ENCODE data around the gene SLC17A9.
"Not testable (repeated sequence)": the region's sequence is repeated elsewhere in the genome, so short reads cannot be mapped to it uniquely, and the experiment has no call there.

SLC17A9 gene

DNA sequence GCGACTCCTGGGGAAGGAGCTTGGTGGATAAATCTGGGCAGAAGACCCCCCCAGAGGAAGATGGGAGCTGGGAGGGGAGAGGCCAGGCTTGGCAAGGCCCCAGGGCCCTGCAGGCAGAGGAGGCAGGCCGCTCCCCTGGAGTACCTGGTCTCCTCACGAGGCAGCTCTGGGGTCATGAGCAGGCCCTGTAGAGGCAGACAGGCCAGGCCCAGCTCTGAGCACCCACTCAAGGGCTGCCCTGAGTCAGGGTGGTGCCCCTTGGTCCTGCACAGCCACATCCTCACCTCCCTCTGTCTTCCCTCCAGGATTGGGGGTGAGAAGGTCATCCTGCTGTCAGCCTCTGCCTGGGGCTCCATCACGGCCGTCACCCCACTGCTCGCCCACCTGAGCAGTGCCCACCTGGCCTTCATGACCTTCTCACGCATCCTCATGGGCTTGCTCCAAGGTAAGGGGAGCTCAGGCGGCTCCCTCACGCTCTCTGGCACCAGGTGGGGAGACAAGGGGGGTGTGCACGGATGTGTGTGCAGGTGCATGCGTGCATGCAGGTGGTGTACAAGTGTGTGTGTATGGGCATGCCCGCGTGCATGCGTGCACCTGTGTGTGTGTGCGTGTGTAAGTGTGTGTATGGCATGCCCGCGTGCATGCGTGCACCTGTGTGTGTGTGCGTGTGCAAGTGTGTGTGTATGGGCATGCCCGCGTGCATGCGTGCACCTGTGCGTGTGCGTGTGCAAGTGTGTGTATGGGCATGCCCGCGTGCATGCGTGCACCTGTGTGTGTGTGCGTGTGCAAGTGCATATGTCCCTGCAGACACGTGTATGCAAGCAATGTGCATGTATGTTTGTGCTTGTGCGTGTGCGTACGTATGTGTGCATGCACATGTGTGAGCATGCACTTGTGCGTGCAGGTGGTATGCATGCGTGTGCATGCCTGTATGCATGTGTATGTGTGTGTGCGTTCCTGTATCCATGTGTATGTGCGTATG lies 4.9 kb downstream of the SLC17A9 start:
- no peak for DNase-seq

DNA sequence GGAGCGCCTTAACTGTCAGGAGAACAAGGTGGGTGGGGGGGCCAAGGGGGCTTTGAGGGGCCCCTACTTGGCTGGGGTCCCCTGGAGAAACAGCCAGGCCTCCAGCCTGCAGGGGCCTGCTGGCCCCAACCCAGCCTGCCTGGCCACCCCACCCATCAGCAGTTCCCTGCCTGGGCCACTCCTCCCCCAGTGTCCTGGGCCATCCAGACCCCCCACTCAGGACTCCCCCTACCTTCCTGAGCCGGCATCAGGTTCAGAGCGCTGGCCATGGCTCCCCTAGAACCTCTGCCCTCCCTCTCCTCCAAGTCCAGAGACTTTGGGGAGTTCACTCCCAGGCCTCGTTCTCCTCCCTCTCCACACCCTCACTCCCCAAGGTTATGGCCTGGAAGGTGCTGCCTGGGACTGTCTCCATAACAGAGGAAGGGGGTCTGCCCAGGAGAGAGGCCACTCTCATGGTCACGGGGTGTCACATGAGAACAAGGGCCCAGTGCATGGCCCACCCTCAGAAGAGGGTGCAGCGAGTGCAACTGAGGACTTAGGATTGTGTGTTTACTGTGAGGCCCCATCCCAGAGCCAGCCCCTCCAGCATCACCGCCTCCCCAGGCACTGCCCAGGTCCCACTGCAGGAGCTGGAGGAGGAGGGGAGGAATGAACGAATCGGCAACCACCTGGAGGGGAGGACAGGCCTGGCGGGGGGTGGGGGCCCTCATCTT lies 6.0 kb downstream of the SLC17A9 start:
- DNase-seq, result no peak

DNA sequence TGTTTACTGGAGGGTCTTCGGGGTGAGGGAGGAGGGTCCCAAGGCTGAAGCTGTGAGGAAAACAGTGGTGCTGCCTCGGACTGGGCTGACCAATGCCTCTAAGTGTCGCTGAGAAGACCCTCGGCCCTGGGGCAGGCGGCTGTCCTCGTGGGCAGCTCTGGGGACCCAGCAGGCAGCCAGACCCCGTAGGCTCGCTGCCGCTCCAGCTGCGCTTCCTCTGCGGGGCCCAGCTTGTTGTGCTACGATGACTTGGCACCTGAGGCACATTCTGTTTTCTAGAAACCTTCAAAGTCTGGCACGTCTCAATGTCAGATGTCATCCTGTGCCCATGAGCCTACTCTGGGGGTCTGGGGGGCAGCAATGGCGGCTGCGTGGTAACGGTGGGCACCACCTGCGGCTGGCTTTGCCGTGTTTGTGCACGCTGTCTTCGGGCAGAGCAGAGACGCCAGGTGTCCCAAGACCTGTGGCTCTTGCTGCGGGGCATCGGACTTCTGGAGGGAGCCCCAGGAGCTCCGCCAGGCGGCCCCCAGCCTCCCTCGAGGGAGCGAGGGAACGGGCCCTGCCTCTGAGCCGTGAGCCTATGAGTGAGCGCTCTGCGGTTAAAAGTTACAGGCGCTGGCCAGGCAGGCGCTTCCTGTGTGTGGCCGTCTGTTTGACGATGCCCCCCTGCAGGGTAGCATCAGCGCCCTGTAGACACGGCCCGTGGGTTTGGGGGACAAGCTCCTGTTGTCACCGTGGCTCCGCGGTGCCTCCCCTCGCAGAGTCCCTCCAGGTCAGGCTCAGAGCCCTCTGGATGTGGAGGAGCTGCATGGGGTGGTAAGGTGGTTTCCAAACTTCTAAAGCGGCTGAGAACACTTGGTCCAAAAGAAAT lies 6.8 kb downstream of the SLC17A9 start:
- no peak for DNase-seq

DNA sequence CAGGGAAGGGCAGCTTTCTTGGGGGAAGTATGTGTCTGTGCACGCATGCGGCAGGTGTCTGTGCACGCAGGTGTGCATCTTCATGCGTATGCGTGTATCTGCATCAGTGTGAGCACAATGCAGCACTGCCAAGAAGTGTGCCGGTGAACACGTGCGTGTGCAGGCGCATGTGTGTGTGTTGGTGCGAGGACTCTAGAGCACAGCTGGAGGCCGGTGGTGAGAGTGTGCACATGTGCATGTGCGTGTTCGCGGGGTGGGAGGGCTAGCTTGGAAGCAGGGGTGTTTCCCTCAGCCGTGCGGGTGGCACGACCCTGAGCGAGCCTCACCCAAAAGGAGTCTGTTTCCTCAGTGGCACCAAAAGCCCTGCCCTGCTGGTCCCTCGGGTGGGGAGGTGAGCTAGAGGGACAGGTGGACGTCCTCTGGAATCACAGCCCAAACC lies 7.5 kb downstream of the SLC17A9 start:
- no peak for DNase-seq

DNA sequence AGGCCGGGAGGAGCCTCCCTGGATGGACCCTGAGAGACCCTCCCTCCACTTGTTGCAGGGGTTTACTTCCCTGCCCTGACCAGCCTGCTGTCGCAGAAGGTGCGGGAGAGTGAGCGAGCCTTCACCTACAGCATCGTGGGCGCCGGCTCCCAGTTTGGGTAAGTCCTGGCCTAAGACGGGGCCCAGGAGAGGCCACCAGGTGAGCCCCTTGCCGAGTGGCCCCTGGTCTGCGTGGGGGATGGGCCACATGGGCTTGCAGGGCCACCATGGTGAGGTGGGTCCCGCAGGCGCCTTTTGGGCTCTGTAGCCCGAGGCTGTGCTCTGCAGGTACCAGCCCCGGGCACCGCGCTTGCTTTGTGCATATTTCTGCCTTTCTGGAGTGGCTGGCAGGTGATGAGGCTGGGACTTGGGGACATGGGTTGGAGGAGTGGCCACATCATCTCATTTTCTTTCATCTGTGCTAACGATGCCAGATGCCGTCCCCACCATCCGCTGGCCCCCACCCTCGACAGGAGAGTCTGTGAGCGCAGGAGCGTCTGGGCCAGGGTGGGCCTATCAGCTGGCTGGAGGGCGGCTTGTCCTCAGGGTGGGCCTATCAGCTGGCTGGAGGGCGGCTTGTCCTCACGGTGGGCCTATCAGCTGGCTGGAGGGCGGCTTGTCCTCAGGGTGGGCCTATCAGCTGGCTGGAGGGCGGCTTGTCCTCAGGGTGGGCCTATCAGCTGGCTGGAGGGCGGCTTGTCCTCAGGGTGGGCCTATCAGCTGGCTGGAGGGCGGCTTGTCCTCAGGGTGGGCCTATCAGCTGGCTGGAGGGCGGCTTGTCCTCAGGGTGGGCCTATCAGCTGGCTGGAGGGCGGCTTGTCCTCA lies 8.2 kb downstream of the SLC17A9 start:
- not testable (repeated sequence) for DNase-seq

DNA sequence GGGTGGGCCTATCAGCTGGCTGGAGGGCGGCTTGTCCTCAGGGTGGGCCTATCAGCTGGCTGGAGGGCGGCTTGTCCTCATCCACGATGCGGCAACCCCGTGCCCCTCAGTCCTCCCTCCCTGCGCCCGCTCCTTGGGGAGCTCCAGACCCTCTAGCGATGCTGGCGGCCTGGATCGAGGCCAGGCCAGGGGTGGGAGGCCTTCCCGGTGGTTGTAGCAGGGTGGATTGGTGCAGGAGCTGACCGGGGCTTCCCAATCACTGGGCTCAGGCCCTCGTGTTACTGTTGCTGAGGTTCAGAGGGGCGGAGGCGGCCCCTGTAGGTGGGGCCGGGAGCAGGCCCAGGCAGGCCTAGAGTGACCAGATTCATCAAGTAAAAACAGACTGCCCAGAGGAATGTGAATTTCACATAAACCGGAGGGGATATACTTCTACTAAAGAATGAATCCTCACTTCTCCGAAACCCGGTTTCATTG lies 8.8 kb downstream of the SLC17A9 start:
- no peak for DNase-seq

DNA sequence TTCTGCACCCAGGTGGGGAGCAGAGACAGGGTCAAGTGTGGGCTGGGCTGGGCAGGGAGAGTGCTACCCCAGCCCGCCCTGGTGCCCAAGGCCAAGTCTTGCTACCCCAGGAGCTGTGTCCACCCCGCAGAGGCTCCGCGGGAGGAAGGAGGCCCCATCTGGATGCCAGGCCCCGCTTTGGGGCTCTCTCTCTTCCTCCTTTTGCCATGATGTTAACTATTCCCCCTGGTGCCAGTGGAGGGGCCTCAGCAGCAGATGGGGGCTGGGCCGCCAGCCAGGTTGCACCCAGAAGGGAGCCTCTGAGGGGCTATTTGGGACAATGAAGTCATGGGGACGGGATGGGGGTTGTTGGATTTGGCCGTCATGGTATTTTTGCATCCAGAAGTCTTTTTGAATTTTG lies 9.3 kb downstream of the SLC17A9 start:
- DNase-seq, result no peak

DNA sequence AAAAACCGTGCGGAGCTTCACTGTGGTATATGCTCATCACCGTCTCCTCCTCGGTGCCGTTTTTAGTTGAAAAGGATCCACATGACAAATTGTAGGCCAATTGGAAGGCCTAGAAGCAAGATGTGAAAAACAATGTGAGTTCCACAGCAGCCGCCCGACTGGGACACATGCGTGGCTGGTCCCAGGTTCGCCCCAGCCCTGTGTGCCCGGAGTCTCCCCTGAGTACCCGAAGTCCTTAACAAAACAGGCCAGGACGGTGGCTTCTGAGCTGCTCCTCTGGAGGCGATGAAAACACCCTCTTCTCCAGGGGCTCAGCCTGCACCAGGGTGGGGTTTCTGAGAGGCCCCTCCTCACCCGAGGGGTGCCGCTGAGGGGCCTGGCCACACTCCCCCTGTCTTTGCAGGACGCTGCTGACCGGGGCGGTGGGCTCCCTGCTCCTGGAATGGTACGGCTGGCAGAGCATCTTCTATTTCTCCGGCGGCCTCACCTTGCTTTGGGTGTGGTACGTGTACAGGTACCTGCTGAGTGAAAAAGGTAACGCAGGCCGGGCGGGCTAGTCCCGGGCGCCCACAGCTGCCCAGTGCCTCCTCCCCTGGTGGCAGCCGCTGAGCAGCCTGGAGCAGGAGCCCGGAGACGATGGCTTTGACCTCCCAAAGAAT lies 9.8 kb downstream of the SLC17A9 start:
- DNase-seq, result no peak

DNA sequence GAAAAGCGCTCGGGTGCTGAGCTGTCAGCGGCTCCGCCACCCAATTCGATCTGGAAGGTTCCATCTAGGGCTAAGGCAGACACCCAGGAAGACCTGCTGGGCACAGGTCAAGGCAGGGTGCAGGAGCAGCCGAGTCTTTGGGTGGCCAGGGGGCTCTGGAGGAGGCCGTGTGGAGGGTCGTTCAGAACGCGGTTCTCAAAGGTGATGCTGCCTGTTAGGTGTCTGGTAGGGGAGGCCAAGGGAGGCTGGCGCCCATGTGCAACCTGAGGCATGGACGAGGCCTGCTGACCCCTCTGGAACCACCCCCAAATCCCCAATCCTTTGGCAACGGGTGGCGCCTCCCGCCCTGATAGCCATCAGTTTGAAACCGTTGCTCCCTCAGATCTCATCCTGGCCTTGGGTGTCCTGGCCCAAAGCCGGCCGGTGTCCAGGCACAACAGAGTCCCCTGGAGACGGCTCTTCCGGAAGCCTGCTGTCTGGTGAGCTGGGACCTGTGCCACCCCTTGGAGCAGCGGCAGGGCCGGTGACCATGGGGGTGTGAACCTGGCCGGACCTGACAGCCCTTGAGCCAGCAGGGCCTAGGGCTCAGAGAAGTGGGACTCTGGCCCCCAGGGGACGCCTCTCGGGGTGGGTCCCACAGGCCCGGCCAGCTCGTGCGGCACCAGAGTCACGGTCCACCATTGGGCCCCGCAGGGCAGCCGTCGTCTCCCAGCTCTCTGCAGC lies 10.5 kb downstream of the SLC17A9 start:
- no peak for DNase-seq

DNA sequence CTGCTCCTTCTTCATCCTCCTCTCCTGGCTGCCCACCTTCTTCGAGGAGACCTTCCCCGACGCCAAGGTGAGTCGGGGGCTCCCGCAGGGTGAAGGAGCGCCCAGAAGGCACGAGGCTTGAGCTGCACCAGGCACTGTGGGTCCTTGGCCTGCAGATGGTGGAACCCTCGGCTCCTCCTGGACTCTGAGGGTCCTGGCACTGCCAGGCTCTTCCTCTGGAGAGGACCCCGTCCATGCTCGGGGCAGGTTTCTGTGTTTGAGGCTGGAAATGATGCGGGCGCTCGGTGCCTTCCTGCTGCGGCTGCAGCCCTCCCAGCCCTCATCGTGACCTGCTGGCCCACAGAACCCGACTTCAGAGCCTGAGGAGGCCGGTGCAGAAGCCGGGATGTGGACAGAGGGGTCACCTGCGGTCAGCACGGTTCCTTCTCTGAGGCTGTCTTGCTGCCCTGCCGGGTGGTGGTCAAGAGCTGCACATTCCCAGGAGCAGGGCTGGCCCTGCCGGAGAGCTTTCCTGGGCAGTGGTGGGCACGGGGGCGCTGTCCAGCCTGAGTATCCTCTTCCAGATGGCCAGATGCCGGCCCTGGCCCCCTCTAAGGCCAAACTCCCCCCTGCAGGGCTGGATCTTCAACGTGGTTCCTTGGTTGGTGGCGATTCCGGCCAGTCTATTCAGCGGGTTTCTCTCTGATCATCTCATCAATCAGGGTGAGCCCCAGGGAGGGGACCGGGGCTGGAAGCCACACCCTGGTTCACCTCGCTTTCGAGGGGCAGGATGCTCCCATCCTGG lies 11.3 kb downstream of the SLC17A9 start:
- DNase-seq, result no peak

DNA sequence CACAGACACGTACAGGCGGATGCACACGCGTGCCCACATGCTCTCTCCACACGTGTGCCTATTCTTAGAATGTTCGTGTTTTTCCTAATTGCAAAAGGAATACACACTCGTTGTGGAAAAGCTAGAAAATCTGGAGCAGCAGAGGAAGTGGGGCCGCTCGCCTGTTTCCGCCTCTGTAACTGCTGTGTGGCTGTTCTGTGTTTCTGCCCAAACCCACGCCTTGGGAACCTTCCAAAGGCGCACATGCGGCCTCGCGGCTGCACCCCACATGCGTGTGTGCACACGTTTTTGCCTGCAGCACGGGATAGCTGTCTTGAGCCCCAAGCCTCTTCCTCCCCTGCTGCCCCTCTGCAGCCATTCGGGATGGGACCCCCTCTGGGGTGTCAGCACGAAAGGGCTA lies 12.2 kb downstream of the SLC17A9 start:
- DNase-seq, result no peak

DNA sequence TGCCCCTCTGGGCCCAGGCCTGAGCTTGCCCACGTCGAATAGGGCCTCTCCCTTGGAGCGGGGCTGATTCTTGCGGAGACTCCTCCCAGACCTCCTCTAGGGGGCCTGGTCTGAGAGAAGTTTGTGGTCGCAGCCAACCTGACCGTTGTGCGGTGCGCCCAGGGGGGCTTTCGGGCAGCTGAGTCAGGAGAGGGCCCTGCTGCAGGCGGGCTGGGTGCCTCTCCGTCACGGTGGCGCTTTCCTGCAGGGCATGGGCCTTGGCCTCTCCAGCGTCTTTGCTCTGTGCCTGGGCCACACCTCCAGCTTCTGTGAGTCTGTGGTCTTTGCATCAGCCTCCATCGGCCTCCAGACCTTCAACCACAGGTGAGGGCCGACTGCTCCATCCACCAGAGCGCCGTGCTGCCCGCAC lies 12.9 kb downstream of the SLC17A9 start:
- no peak for DNase-seq

DNA sequence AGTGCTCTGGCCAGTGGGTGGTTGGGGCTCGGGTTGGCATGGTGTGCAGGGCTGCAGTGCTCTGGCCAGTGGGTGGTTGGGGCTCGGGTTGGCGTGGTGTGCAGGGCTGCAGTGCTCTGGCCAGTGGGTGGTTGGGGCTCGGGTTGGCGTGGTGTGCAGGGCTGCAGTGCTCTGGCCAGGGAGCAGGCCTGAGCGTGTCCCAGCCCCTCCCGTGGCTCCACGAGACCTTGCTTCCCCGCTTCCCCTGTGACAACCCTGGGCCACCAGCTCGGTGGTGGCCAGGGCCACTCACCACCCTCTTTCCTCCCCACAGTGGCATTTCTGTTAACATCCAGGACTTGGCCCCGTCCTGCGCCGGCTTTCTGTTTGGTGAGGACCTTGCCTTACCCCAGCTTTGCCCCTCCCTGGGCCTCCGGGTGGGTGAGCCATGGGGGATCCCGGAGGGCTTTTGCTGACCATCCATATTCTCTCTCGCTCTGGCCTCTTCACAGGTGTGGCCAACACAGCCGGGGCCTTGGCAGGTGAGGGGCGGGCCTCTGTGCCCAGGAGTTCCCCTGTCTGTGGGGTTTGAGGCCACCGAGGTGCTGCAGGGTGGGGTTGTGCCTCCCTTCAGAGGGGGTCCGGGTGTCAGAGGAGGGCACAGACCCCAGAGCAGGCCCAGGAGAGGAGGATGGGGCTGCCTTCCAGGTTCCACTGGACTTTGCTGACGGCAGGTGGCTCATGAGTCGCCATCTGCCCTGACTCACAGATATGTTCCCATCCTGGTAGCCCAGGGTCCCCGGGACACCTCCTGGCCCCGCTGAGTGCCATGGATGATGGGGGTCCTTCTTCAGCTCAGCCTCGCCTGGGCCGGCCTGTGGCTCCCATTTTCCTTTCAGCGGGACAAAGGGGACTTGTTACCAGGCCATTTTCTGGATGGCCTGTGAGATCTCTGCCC lies 14.0 kb downstream of the SLC17A9 start:
- DNase-seq, result no peak

DNA sequence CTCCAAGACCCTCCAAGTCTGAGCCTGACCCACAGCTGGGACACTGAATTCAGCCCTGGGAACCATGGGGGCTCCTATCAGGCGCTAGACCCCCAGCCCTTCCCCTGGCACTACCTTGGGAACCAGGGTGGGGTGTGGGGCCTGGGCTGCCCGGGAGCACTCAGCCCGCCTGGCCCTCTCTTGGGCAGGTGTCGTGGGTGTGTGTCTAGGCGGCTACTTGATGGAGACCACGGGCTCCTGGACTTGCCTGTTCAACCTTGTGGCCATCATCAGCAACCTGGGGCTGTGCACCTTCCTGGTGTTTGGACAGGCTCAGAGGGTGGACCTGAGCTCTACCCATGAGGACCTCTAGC lies 14.6 kb downstream of the SLC17A9 start:
- no peak for DNase-seq

DNA sequence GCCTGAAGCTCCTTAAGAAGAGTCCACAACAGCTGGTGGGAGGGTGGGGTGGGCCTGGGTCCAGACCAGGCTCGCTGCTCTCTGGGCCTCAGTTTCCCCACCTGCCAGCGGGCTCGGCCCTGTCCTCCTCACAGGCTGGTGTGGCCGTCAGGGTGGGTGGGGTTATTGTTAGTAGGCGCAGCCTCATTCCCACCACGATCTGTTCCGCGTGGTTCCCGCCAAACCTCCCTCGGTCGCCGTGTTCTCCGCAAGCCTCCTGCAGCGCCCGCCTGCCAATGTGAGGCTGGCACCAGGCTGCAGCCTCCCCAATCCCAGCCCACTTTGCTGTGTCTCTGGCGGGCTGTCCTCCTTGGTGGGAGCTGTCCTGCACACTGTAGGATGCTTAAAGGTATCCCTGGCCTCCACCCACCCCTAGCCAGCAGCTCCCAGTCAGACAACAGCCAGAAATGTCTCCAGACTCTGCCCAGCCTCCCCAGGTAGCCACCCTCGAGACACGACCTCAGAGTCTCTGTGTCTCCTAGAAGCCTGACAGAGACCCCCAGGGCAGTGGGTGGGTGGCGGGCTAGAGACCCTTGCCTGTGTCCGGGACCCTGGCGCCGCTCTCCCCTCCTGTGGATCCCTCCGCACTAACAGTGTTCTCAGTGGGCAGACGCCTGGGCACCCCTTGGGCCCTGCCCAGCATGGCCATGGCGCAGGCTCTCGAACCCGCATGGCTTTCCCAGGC lies 15.3 kb downstream of the SLC17A9 start:
- DNase-seq, result no peak

DNA sequence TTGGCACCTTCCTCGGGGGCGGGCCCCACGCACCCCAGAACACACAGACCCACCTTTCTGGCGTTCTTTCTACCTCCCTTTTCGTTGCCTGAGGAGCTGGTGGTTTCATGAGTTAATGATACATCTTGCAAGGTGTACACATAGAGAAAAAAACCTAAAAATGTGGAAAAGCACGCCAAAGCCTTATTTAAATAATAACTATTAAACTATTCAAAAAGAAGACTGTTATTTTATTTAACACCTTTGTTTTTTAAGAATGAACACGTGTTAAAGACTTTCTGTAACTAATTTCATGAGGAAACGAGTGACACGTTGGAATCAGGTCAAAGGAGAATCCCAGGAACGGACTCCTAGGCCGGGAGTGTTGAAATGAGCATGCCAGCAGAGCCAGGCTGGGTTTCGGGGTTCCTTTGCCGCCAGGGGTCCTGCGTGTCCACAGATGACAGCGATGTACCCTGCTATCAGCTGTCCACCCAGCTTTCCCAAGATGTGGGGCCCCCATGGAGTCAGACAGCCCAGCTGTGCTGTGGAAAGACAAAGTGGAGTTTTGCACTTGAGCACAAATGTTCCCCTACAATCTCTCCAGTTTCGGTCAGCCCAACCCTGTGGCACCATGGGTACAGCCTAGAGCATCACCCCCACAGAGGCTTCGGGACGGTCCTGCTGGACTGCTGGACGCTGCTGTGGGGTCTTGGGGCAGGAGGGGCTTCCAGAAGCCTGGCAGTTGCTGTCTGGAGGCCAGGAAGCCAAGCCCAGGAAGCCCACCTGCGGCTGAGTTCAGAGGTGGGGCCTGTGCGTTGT lies 16.1 kb downstream of the SLC17A9 start:
- DNase-seq, result no peak

DNA sequence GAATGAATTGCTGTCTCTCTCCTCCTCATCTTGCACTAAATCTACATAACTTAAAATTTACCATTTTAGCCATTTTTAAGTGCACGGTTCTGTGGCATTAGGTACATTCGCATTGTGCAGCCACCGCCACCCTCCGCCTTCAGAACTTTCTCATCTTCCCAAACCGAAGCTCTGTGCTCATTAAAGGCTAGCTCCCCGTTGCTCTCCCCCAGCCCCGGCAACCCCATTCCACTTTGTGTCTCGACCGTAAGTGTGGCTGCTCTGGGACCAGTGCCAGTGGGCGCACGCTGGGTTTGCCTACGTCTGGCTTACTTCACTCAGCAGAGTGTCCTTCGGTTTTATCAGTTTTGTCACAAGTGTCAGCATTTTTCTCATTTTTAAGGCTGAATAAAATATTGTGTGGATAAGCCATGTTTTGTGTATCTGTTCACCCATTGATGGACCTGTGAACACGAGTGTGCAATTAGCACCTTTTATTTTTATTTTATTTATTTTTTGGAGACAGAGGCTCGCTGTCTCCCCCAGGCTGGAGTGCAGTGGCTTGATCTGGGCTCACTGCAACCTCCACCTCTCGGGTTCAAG lies 16.8 kb downstream of the SLC17A9 start:
- DNase-seq, result no peak
